Pulmonary artery endothelial cell (primary cell): ENCODE measurements around the gene ETV6. TPM values are rescaled to one million over a fixed set of nuclear protein-coding genes. Genes with fewer than 3 reads are reported as not detected.

Source experiments
- DNase-seq: peaks from one replicate; pipeline ENCODE4 v3.0.0-alpha.2; 2011; ENCODE audit warnings: low read depth, low spot score
- total RNA-seq: library from RNA; depleted of rRNA; stranded (reverse); fragments of >200 nt; gene quantifications from 2 replicates; pipeline ENCODE4 v1.2.3, GENCODE V29; 2014

Gene ETV6
- total RNA-seq, 1 donor from 2014 or later: 9.6 TPM

DNA sequence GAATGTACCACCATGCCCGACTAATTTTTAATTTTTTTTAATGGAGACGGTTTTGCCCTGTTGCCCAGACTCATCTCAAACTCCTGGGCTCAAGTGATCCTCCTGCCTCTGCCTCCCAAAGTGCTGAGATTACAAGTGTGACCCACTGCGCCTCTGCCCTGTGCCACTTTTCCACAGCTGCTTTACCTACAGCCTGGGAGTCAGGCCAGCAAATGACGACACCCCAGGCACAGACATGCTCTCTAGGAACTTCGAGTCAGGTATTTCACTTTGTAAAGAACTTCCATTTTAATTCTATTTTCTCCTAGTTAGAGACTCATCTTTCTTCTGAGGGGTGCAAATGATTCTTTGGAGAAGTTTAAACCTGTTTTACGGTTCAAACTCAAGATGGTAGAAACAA lies 89.0 kb downstream of the ETV6 start:
- no peak for DNase-seq

DNA sequence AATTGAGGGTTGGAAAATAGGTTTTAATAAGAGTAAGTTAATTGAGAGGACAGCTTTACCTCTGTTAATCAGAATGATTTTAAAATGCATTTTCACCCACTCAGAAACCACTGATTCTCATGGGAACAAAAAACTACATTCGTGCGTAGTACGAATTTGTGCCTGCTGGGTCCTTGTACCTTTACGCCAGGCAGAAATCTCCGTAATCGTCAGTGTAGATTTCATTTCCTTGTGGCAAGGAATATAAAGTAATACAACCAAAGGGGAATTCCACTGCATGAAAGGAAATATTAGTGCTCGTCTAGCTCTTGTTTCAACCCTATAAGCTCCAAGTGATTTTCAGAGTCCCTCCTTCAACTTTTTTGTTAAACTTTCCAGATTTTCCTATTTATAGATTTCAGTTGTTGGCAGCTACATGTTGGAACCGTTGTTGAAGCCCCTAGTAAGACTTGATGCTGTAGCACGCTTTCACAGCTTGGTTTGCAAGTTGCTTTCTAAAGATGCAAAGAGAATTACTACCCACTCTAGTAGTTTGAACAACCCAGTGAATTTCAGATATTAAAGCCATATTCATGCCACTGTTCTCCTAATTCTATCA lies 90.6 kb downstream of the ETV6 start:
- DNase-seq: no peak

DNA sequence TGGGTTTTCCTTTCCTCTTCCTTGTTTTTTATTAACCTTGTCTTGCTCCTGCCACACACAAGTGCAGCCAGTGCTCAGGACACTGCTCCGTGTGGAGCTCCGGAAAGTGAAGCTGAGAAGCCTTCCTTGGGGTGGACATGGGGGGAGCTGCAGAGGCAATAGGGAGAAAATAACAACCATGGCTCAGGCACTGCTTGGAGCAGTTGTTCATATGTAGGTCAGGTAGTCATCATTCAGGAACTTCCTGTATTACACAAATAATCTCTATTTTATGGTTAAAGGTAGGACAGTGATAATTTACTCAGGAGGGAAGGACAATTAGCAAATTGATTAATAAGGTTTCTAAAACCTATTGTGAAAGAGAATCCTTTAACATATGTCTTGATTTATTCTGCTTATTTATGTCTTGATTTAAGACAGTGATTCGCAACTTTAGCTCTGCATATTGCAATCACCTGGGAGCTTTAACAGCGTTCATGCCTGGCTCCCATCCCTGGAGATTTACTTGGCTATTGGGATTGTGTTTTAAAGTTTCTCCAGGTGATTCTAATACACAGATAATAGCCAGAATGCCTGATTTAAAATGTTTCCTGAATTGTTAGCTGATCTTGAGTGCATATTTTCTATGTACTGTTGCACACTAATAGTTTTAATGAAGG lies 92.1 kb downstream of the ETV6 start:
- no peak for DNase-seq

DNA sequence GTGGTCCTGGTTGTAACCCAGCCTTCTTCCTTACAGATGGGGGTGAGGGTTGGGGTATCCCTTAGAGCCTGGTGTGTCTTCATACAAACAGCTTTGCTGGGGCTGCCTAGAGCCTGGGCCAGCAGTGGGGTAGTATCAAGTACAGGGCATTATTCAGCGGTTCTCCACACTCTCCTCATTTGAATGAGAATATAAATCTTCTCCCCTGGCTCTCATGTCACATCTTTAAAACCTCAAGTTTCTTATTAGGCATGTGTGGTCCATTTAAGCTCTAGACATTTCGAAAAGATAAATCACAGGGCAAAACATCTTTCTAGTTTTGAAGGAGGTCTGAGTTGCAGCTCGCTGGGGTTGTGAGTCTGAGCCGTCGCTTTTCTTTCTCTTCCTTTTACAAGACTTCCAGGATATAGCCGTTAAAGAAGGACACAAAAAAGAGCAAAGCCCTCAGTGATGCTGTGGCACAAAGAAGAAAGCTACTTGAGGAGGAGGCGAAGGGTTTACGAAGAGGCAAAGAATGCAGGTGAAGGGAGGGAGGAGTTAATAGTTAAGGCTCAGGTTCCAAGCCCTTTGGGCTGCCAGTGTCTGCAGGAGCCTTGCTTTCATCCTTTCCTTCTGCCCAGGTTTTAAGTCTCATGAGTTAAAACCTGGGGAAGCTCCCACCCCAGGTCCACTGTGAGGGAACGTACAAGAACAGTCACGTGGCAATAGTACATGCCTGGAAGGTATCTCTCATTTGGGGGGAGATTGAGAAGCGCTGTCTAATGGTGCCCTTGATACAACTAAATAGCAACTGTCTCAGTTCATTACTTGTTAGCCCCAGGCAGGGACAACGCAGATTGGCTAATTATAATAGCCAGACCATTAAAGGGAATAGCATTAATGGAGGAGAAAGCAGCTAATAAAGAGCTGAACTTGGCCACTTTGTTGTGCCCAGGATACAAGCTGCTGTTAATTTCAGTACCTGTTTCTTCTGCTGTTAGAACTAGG lies 94.2 kb downstream of the ETV6 start:
- no peak for DNase-seq

DNA sequence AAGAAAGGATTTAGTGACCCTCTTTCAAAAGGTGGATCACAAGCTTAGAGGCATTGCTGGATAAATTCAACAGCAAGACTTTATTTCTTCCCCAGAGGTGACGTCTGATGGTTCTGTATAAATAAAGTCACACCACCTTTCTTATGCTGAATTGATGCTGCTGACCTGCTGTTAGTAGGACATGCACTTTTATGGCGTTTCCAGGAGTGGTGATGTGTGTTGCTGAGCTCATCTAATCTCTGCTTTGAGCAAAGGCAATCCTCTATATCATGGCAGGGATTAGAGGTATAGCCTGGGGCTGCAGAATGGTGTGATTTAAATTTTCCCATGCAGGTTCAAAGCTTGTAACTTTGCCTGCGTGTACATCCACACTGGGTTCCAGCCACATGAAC lies 94.9 kb downstream of the ETV6 start:
- DNase-seq: no peak

DNA sequence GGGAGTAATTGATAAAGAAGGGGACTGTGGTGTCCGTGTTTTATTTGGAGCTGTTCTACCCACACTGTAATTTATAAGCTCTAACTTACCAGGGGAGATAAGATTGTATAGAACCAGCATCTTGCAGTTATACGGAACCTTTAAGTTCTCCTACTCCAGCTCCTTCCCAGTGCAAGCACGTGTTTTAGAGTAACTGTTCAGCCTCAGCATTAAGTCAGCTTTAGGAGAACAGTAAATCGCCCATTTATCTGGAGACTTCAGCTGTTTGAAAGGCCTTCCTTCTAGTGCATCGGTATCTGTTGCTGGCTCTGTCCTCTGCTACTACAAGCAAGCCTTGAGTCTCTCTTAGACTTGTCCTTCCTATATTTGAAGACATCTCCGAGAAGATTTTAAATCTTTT lies 95.6 kb downstream of the ETV6 start:
- DNase-seq: no peak

DNA sequence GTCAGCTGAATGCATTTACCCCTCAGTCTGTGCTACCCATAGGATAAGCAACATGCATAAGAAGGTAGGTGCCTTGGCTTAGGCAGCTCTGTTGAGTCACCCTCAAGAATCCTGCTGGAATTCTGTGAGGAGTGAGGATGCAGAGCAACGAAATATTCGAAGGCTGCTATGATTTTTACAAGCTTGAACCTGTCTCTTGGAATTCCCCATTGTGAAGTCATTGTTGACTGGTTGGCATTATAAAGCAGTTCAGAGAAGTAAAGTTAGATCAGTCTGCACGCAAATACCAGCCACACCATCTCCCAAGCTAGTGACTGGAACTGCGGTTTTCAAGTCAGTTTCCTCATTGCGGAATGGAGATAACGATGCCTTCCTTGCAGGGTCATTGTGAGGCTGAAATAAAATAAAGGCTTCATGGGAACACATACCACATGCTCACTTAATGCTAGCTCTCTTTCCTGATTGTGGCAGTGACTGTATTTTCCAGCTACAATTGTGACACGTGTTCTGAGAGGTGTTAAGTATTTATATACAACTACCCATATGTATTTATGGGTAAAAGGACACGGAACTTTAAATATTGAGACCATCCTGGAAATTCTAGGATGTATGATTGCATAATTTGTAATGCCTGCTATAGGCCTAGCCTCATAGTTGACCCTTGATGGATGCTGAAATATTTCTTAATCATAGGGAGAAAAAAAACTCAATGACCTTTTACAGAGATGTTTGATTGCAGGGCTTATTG lies 96.7 kb downstream of the ETV6 start:
- peak; percentile 27 for DNase-seq

DNA sequence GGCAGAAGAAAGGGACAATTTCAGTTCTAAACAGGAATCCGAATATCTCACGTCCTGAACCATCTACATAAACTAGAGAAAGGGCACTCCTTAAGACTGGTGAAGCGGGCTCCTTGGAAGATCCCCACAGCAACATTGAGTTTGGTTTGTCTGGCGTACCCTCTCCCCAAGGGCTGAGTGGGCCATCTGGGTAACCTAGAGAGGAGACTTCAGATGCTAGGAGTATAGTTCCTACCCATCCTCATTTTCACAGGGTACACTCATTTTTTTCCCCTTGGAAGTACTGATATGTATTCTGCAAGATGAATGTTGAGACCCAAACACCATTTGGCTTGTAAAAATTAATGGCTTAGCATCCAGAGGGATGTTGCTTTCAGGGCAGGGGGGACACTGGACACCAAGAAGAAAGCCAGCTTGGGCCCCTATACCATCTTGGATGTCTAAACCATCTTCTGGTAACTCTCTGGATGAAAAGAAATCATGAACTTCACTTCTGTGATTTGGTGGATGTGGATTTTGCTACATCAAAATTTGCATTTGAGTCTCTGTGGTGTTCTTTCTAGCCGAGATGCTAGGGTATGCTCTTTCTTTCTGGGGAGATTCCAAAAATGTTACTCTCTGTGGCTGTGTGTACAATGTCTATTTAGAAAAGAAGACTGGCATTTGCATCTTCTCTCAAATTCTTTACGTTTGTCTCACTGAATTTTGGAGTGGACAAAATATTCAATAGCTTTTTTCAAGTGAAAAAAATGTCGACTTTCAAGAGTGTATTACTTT lies 97.7 kb downstream of the ETV6 start:
- DNase-seq: no peak

DNA sequence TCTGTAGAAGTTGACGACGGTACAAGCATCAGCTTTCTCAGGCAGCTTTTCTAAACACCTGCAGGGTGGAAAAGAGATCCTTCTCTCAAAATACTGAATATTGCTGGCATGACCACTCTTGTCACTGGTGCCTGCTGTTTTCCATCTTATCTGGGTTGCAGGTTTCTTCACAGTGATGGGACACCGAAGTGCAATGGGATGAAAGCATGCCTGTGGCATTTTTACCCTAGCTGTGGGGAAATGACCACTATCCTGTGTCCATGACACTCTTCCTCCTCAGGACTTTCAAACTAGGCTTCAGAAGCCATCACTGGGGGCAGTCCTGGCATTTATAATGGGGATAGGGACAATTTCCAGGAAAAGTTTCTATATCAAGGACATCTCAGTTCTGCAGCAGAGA lies 98.5 kb downstream of the ETV6 start:
- no peak for DNase-seq

DNA sequence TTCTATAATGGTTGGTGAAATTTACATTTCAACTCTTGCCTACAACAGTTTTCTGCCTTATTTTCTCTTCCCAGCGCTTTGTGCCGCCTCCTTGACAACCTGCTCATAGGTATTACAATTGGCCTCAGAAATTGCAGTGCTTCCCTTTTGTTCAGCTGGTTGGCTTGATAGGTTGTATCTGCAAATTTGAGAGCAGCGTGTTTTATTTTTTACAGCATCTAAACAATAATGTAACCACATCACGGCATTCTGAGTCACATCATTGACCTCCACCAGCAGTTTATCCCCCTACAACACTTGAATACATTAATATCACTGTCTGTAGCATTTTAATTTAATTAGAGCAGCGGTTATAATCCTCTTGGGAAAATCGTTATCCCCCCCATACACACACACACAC lies 99.4 kb downstream of the ETV6 start:
- DNase-seq: no peak

DNA sequence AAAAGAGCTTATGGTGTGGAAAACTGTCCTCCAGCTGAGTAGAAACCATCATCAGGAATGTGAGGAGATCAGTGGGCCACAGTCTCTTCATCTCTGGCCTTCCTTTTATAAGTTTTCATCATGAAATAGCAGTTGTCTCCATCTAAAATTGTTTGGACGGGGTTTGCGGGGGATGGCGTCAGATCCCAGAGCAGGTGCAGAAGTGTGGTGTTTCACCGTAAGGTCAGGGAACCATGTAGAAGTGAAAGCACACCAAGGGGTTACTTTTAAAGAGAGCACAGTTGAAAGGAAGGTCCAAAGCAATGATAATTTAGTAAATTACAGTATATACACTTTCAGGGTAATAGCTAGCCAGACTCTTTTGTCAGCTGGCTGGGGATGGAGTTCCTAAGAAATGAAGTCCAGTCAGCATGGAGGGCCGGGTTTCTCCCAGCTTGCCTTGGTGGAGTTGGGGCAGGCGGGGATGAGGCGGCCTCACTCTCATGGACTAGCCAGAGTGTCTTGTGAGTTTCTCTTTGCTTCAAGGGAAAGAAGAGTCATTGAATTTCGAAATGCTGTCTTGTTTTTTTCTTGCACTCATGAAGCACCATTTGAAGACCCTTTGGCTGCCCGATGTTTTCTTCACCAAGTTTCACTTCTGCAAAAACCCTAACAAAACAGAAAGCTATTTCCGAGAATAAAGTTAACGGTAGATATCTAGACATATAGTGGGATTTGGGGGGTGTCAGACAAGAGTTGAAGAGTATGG lies 100.6 kb downstream of the ETV6 start:
- DNase-seq: no peak

DNA sequence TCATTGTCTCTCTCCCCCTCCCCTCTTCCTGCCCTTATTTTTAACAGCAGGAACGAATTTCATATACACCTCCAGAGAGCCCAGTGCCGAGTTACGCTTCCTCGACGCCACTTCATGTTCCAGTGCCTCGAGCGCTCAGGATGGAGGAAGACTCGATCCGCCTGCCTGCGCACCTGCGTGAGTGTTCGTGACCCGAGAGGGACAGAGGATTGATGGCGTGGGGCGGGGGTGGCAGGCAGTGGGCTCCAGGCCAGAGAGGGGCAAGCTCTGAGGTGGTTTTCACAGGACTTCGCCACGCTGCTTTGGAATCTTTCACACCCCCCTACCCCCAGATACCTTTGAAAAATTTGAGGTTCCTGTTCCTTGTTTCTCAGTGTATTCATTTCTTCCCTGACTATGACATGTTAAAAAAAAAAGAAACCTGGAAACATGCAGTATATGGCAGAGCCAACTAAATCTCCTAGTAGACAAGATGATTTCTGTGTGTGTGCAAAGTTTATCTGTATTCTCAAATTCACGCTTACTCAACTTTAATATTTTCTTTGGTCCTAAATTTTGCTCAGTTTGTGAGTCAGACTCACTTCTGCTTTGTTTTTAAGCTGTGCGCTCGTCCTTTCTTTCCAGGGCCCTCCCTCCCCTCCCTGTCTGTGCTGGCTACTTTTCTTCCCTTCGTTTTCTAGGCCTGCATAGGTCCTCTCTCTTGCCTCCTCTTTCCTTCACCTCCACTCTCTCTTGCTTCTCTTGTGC lies 103.1 kb downstream of the ETV6 start:
- no peak for DNase-seq

DNA sequence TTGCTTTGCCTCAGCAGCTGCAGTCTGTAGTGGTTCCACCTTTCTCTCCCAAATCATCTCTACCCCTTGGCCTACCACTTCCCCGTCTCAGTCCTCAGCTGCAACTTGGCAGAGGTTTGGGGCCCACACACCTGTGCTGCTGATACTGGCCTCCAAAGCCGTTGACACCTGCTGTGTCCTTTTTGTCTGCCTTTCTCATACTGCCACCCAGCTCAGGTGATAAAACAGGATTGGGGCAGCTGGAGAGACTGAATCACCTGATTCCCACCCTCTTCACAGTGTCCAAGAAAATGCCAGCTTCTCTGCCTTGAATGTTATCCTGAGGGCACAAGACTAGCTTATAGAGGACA lies 103.7 kb downstream of the ETV6 start:
- DNase-seq: no peak

DNA sequence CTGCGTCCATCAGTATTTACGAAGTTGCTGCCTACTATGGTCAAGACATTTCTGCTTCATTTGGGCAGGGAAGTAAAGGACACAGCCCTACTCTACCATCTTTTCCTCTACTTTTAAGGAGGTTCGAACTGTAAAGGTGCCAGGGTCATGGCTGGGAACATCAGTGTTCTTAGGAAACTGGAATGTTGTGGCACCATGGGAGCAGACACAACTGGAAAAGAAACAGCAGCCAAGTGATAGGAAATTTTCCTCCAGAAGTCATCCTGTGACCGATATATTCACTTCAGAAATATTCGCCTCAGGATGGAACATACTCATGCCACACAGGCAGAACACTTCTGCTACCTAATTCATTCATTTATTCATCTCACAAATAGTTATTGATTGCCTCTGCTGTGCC lies 104.4 kb downstream of the ETV6 start:
- no peak for DNase-seq

DNA sequence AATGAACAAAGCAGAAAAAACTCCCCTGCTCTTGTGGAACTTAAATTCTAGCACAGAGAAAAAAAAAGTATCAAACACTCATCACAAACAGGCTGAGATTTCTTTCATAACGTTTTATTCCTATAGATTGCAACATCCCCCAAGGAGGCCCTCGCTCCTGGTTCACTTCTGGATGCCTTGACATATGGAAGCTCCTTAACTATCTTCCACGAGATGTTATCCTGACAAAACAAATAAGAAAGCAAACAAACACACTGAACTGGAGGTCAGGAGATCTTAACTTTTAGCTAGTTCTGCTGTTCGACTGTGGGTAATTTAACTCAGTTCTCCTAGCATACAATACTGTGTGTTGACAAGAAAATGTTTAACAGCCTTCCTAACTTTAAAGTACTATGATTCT lies 104.8 kb downstream of the ETV6 start:
- DNase-seq: no peak

DNA sequence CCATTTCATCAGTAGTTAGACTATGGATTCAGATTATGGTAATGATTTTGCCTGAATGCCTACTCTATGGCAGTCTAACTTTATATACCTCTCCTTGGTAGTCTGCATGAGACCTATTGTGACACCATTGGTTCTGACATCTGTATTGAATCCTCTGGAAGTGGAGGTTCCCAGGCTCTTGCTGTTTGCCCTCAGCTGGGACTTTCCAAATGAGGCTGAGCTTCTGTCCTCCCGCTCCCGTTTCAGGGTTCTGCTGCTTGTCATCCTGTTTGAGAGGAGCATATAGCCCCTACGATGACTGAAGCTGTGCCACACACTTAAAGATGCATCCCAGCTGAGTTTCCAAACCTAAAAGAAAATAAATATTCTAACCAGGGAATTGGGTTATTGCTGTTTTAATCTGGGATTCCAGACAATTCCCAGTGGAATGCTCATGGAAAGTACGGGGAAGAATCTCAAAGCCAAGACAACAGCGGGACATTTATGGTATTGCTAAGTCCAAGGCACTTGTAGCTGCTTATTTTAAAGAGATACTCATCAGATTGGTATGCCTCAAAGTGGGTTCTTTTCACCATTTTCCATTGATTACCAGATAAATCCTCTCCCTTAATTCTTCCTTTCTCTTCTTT lies 105.9 kb downstream of the ETV6 start:
- DNase-seq: no peak

DNA sequence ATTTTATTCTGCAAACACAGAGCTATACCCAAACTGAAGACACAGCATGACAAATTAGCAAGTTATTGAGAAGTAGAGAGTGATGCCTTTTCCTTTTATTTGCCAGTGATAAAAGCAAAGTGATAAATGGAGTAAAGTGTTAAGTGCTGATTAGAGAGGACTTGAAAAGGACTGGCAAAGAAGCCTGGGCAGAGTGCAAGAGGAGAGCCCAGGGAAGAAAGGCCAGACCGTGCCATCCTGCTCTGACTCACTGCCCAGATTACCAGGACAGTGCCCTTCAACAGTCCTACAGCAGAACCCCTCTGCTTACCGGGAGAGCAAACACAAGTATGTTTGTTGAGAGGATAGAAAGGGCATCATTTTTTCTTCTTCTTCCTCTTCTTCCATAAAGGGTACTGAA lies 106.5 kb downstream of the ETV6 start:
- DNase-seq: no peak

DNA sequence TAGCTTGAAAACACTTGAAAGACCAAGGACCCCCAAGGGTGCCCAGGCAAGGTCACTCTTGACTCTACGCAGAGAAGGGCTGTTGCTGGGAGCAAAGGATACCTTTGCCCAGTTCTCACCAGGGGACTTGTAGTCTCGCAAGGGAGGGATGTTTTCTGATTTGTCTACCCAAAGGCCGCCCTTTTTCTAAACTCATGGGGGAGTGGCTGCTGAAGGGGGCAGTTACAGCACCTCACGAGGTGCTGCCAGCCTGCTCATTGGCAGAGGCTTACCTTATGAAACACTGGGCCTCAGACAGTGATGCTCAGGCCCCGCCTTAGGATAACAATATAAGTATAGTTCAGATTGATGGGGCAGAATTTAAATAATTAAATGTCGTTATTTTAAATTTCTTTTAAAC lies 107.0 kb downstream of the ETV6 start:
- DNase-seq: no peak

DNA sequence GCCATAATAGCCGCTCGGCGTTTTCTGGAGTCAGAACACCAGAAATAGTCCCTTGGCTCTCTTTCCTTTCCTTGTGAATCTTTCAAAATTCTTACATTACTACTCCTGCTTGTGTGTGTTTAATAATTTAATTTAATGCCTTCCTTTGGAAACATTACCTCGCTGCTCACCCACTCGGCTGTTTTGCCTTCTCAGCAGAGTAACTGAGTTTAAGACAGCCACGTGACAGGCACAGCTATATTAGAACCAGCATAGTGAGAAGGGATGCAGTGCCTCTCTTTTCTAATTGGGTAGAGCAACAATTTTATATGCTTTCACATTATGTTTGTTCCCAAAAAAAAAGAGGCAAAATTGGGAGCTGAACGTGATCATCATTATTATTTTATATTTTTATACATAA lies 107.6 kb downstream of the ETV6 start:
- no peak for DNase-seq
